Neuronal stem cell (in vitro differentiated cells): Measurements from ENCODE around the gene ASTL.
A peak's percentile ranks its signal among the peaks of the same experiment; 100 is the strongest.

ENCODE experiments used
- DNase-seq: peaks from one replicate; pipeline ENCODE4 v3.0.0-alpha.2; 2013; ENCODE audit warnings: low spot score
- H2AFZ ChIP-seq: one replicate; pipeline ENCODE4 v1.6.1; 2013; ENCODE audit warnings: mild to moderate bottlenecking, low read length, inconsistent platforms
- H2AK5ac ChIP-seq: 2 replicates; pipeline ENCODE4 v1.6.1; 2013; ENCODE audit warnings: low read depth, mild to moderate bottlenecking, inconsistent platforms, low read length, moderate library complexity, mixed read lengths
- H2BK120ac ChIP-seq: 2 replicates; pipeline ENCODE4 v1.6.1; 2013; ENCODE audit warnings: low read depth, mild to moderate bottlenecking, inconsistent platforms, low read length, moderate library complexity, mixed read lengths
- H2BK12ac ChIP-seq: one replicate; pipeline ENCODE4 v1.6.1; 2013; ENCODE audit warnings: low read length, inconsistent platforms
- H2BK15ac ChIP-seq: 2 replicates; pipeline ENCODE4 v1.6.1; 2013; ENCODE audit warnings: mild to moderate bottlenecking, low read length, inconsistent platforms, mixed read lengths
- H2BK5ac ChIP-seq: one replicate; pipeline ENCODE4 v1.6.1; 2013; ENCODE audit warnings: inconsistent platforms, mild to moderate bottlenecking, low read length, moderate library complexity
- H3K14ac ChIP-seq: one replicate; pipeline ENCODE4 v1.6.1; 2013; ENCODE audit warnings: low read length, inconsistent platforms
- H3K18ac ChIP-seq: 2 replicates; pipeline ENCODE4 v1.6.1; 2013; ENCODE audit warnings: low read length, inconsistent platforms
- H3K23ac ChIP-seq: 2 replicates; pipeline ENCODE4 v1.6.1; 2013; ENCODE audit warnings: low read depth, mild to moderate bottlenecking, mixed read lengths, low read length, inconsistent platforms; ENCODE audit not compliant: poor library complexity
- H3K27ac ChIP-seq: replicated peaks from 3 replicates; pipeline ENCODE4 v1.5.1; 2013; ENCODE audit warnings: low read length, inconsistent platforms
- H3K27me3 ChIP-seq, 3 experiments: 2 replicates each; pipeline ENCODE4 v1.6.1; 2013; ENCODE audit warnings: low read length in 3 of 3, mild to moderate bottlenecking in 2 of 3, inconsistent platforms in 1 of 3, low read depth in 1 of 3, mixed read lengths in 1 of 3, moderate library complexity in 1 of 3; ENCODE audit not compliant: control insufficient read depth in 3 of 3, insufficient read depth in 3 of 3
- H3K36me3 ChIP-seq, 2 donors: replicated peaks in 1 of 2; 2 replicates each; pipeline ENCODE4 v1.6.1; 2013; ENCODE audit warnings: low read length in 2 of 2; ENCODE audit not compliant: control insufficient read depth in 2 of 2, insufficient read depth in 2 of 2
- H3K4ac ChIP-seq: 2 replicates; pipeline ENCODE4 v1.6.1; 2013; ENCODE audit warnings: inconsistent platforms, mild to moderate bottlenecking, low read length, moderate library complexity
- H3K4me1 ChIP-seq, 2 donors: 1 replicate in 1 of 2; 2 replicates in 1 of 2; pipeline ENCODE4 v1.6.1; 2013; ENCODE audit warnings: low read length in 2 of 2, low read depth in 1 of 2; ENCODE audit not compliant: control insufficient read depth in 2 of 2, insufficient read depth in 1 of 2
- H3K4me2 ChIP-seq: one replicate; pipeline ENCODE4 v1.6.1; 2013; ENCODE audit warnings: mild to moderate bottlenecking, low read length, inconsistent platforms; ENCODE audit not compliant: insufficient read depth, poor library complexity, severe bottlenecking
- H3K4me3 ChIP-seq, 2 donors: 2 replicates each; pipeline ENCODE4 v1.5.1; 2013; ENCODE audit warnings: low read length in 2 of 2, mild to moderate bottlenecking in 2 of 2, inconsistent platforms in 1 of 2, moderate library complexity in 1 of 2
- H3K79me1 ChIP-seq: one replicate; pipeline ENCODE4 v1.6.1; 2013; ENCODE audit warnings: low read depth, mild to moderate bottlenecking, inconsistent platforms, low read length, moderate library complexity
- H3K9ac ChIP-seq: one replicate; pipeline ENCODE4 v1.6.1; 2013; ENCODE audit warnings: mild to moderate bottlenecking, low read depth, low read length, inconsistent platforms; ENCODE audit not compliant: poor library complexity
- H3K9me3 ChIP-seq, 2 donors: replicated peaks in 1 of 2; 2 replicates each; pipeline versions ENCODE3 to v1.6.1; 2013; ENCODE audit warnings: low read length in 2 of 2, mild to moderate bottlenecking in 2 of 2, inconsistent platforms in 1 of 2, low read depth in 1 of 2, mixed read lengths in 1 of 2, moderate library complexity in 1 of 2; ENCODE audit not compliant: control insufficient read depth in 2 of 2, insufficient read depth in 1 of 2
- H4K8ac ChIP-seq: one replicate; pipeline ENCODE4 v1.6.1; 2013; ENCODE audit warnings: low read depth, mild to moderate bottlenecking, inconsistent platforms, low read length, moderate library complexity
- H4K91ac ChIP-seq: one replicate; pipeline ENCODE4 v1.6.1; 2013; ENCODE audit warnings: low read length, low read depth, mild to moderate bottlenecking, inconsistent platforms; ENCODE audit not compliant: poor library complexity
- WGBS, 2 donors: extraction: QIAGEN DNeasy Blood & Tissue Kit; methylation state at CpG; one replicate each; pipeline ENCODE4 v1.1.7; 2013; ENCODE audit warnings: missing lambda C conversion rate in 2 of 2, mixed read lengths in 1 of 2; ENCODE audit not compliant: insufficient read length in 2 of 2, insufficient replicate concordance in 1 of 2; ENCODE audit errors: extremely low coverage in 2 of 2; 5-methylcytosine and 5-hydroxymethylcytosine counted together

ASTL gene

GRCh38 chr2:96145036-96145847 lies 6.9 kb upstream of the ASTL start, which contains the start of gene DUSP2:
Gene DUSP2 (minus strand): TSS chr2:96145440. CDS start chr2:96145354, 86 bp downstream.
- H3K27ac ChIP-seq, result no peak within 1 kb of the TSS
- H3K4me3 ChIP-seq, result peak within 1 kb of the TSS; percentile 38 to 71
- peaks cover 6 to 79% (median 29%) of the 10 kb centered on the region in 3 experiments for H3K27me3 ChIP-seq
- peak within 1 kb of the TSS; percentile 48 for H3K23ac ChIP-seq
- H2AFZ ChIP-seq, result peak within 1 kb of the TSS; percentile 95
- no peak within 1 kb of the TSS for H2BK5ac ChIP-seq
- peaks cover 20 to 21% of the 10 kb centered on the region in 2 donors for H3K4me1 ChIP-seq
- WGBS, 2 donors, result no CpG with 5 or more reads among the region's 94 CpGs
- no peaks in the 10 kb centered on the region for H3K36me3 ChIP-seq
- no peak within 1 kb of the TSS for H2BK120ac ChIP-seq
- peak within 1 kb of the TSS; percentile 76 for H3K4me2 ChIP-seq
- peak; percentile 38 for DNase-seq
- H4K91ac ChIP-seq, result no peak within 1 kb of the TSS
- H2AK5ac ChIP-seq, result peak within 1 kb of the TSS; percentile 76
- H3K4ac ChIP-seq, result no peak within 1 kb of the TSS
- peak within 1 kb of the TSS; percentile 89 for H4K8ac ChIP-seq
- H3K9me3 ChIP-seq, result no peaks in the 10 kb centered on the region
- peak within 1 kb of the TSS; percentile 97 for H3K18ac ChIP-seq
- H3K14ac ChIP-seq, result peak within 1 kb of the TSS; percentile 76
- H2BK12ac ChIP-seq, result peak within 1 kb of the TSS; percentile 78
- H3K9ac ChIP-seq, result peak within 1 kb of the TSS; percentile 80
- peaks cover 4% of the 10 kb centered on the region for H3K79me1 ChIP-seq
- H2BK15ac ChIP-seq, result peak within 1 kb of the TSS; percentile 86

- H2AK5ac ChIP-seq, result peak overlapping the region; percentile 2
- peak overlapping the region; percentile 97 for H3K18ac ChIP-seq
- H3K4ac ChIP-seq, result no peak overlapping the region
- peak overlapping the region; percentile 76 for H3K14ac ChIP-seq
- peaks cover 6 to 79% (median 29%) of the 10 kb centered on the region in 3 experiments for H3K27me3 ChIP-seq
- H3K4me2 ChIP-seq, result peak overlapping the region; percentile 76
- H3K36me3 ChIP-seq, result no peaks in the 10 kb centered on the region
- peak overlapping the region; percentile 48 for H3K23ac ChIP-seq
- H3K9ac ChIP-seq, result peak overlapping the region; percentile 80
- DNase-seq, result no peak
- no peak overlapping the region for H2BK120ac ChIP-seq
- peak overlapping the region; percentile 38 to 71 for H3K4me3 ChIP-seq
- peaks cover 4% of the 10 kb centered on the region for H3K79me1 ChIP-seq
- peak overlapping the region; percentile 86 for H2BK15ac ChIP-seq
- H4K8ac ChIP-seq, result peak overlapping the region; percentile 89
- no CpG with 5 or more reads among the region's 35 CpGs for WGBS, 2 donors
- H3K4me1 ChIP-seq, result peaks cover 20 to 21% of the 10 kb centered on the region in 2 donors
- H2BK5ac ChIP-seq, result no peak overlapping the region
- no peak overlapping the region for H2BK12ac ChIP-seq
- no peaks in the 10 kb centered on the region for H3K9me3 ChIP-seq
- H4K91ac ChIP-seq, result no peak overlapping the region
- H3K27ac ChIP-seq, result no peak overlapping the region
- peak overlapping the region; percentile 95 for H2AFZ ChIP-seq
These were observed 6.3 kb upstream of the ASTL start for GRCh38 chr2:96144481-96145035.

- Histone ChIP-seq H3K4me2 (no peak overlapping the region), H3K9me3 (no peaks in the 10 kb centered on the region), H2BK12ac (peak overlapping the region; percentile 60), H3K4me1 (peaks cover 20% of the 10 kb centered on the region in 2 donors), H3K14ac (no peak overlapping the region), H3K18ac (peak overlapping the region; percentile 97), H4K91ac (no peak overlapping the region), H3K23ac (no peak overlapping the region), H2AK5ac (peak overlapping the region; percentile 2), H2BK120ac (no peak overlapping the region), H3K4ac (no peak overlapping the region), H2BK15ac (no peak overlapping the region), H3K79me1 (peaks cover 4% of the 10 kb centered on the region), H3K36me3 (no peaks in the 10 kb centered on the region), H3K4me3 (no peak overlapping the region), H2AFZ (no peak overlapping the region), H3K27me3 (peaks cover 6 to 77% (median 29%) of the 10 kb centered on the region in 3 experiments), H3K9ac (no peak overlapping the region), H4K8ac (no peak overlapping the region), H3K27ac (no peak overlapping the region), H2BK5ac (no peak overlapping the region)
- WGBS, 2 donors, result no CpG with 5 or more reads among the region's 23 CpGs
- no peak for DNase-seq
These were observed 5.7 kb upstream of the ASTL start for GRCh38 chr2:96143848-96144480.
